GM21529 (cell line): Measurements from ENCODE around the gene ZNF580.
A peak's percentile ranks its signal among the peaks of the same experiment; 100 is the strongest.

Source experiments
- ATAC-seq: cut with Tn5 transposase; IDR thresholded peaks from one replicate; pipeline ENCODE4 v1.9.1; 2021; ENCODE audit not compliant: unreplicated experiment

ZNF580 gene

GRCh38 chr19:55605637-55606470 is 34.9 kb upstream of the ZNF580 start, which contains the start of gene ZNF865:
Gene ZNF865, plus strand, starts transcription at chr19:55605647. Its CDS starts 7,972 bp downstream, at chr19:55613619.
- peak; percentile 1 for ATAC-seq

GRCh38 chr19:55606471-55606787 is 34.4 kb upstream of the ZNF580 start:
- no peak for ATAC-seq

DNA sequence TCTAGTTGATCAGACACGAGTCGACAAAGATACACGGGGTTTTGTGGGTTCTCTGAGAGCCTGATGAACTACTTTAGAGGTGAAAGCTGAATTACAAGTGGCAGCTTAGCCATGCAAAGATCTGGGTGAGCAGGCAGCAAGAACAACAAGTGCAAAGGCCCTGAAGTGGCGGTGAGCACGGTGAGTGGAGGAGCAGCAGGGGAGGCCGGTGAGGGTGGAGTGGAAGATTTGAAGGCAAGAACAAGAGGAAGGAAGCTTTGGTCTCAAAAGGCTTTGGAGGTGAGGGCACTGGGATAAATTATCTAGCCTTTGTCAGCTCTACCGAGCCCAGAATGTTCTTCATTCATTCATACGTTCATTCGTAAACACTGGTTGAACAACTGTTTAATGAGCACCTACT is 34.0 kb upstream of the ZNF580 start:
- ATAC-seq = no peak

DNA sequence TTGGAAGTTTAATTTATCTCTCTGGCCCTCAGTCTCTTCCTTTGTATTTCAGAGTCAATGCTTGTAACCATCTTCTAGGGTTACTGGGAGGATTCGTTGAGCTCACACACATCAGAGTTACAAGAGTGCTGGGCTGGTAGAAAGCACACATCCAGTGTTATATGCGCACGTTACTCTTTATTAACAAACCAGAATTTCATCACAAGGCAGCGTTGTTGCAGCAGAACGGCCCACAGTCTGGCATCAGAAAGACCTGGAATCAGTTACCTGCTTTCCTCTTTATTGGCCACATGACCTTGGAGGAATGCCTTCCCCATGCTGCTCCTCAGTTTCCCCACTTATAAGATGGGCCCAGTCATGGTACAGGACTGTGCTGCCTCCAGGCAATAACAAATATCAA is 31.5 kb upstream of the ZNF580 start:
- ATAC-seq = no peak

DNA sequence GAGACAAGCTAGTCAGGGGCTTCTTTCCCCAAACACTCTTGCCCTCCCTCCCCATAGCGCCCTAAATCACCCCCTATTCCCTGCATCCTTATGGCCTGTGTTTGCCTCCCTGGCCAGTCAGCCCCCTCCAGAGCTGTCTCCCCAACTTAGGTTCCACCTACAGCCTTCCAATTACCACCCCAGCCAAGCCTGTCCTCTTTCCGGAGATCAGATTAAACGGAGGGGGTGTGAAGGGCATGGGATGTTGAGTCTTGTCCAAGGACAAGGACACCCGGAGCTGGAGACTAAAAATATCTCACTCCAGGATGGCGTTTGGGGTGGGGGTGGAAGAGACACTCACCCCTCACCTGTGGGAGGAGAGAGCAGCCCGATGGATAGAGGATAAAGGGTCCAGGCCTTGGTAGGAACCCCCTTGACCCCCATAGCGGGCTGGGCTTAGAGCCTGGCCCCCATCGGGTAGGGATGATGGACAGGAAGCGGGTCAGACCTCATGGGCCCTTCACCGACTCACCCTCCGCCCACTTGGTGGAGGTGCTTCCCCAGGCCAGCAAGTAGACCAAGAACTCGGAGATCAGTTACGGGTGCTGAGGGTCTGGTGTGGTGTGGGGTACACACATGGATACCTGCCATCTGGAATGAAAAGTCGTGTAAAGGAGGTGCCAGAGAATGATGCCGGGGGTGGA is 29.4 kb upstream of the ZNF580 start:
- no peak for ATAC-seq

- ATAC-seq = no peak
These were observed 28.7 kb upstream of the ZNF580 start for GRCh38 chr19:55611983-55612645.

GRCh38 chr19:55613396-55613795 is 27.4 kb upstream of the ZNF580 start:
- ATAC-seq = no peak

- ATAC-seq = no peak
These were observed 26.7 kb upstream of the ZNF580 start for GRCh38 chr19:55613930-55614710.

DNA sequence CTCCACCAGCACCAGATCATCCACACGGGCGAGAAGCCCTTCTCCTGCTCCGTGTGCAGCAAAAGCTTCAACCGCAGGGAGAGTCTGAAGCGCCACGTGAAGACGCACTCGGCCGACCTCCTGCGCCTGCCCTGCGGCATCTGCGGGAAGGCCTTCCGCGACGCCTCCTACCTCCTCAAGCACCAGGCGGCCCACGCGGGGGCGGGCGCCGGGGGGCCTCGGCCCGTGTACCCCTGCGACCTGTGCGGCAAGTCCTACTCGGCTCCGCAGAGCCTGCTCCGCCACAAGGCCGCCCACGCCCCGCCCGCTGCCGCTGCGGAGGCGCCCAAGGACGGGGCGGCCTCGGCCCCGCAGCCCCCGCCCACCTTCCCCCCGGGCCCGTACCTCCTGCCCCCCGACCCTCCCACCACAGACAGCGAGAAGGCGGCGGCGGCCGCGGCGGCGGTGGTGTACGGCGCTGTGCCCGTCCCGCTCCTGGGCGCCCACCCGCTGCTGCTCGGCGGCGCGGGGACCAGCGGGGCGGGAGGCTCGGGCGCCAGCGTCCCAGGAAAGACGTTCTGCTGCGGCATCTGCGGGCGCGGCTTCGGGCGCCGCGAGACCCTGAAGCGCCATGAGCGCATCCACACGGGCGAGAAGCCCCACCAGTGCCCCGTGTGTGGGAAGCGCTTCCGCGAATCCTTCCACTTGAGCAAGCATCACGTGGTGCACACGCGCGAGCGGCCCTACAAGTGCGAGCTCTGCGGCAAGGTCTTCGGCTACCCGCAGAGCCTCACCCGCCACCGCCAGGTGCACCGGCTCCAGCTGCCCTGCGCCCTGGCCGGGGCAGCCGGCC is 25.9 kb upstream of the ZNF580 start:
- no peak for ATAC-seq

GRCh38 chr19:55615543-55616394 is 25.0 kb upstream of the ZNF580 start:
- ATAC-seq = no peak

- ATAC-seq = no peak
These were observed 24.4 kb upstream of the ZNF580 start for GRCh38 chr19:55616395-55616875.

- no peak for ATAC-seq
These were observed 23.4 kb upstream of the ZNF580 start for GRCh38 chr19:55617426-55617825.

GRCh38 chr19:55618426-55618825 is 22.4 kb upstream of the ZNF580 start:
- ATAC-seq = no peak

DNA sequence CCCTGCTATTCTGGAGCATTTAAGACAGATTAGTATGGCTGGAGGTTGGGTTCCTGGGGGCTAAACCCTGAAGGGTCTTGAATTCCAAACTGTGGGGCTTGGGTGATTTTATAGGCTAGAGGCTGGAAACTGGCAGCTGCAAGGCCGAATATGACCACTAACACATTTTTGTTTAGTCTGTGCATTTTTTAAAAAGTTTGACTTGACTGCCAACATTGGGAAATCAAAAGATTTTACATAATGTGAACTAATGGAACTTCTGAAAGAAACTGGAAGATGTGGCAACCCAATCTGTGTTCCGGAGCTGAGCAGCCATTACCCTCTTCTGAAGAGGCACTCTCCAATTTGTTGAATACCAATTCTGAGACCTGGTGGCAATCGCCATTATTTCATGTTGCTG is 21.5 kb upstream of the ZNF580 start:
- no peak for ATAC-seq

DNA sequence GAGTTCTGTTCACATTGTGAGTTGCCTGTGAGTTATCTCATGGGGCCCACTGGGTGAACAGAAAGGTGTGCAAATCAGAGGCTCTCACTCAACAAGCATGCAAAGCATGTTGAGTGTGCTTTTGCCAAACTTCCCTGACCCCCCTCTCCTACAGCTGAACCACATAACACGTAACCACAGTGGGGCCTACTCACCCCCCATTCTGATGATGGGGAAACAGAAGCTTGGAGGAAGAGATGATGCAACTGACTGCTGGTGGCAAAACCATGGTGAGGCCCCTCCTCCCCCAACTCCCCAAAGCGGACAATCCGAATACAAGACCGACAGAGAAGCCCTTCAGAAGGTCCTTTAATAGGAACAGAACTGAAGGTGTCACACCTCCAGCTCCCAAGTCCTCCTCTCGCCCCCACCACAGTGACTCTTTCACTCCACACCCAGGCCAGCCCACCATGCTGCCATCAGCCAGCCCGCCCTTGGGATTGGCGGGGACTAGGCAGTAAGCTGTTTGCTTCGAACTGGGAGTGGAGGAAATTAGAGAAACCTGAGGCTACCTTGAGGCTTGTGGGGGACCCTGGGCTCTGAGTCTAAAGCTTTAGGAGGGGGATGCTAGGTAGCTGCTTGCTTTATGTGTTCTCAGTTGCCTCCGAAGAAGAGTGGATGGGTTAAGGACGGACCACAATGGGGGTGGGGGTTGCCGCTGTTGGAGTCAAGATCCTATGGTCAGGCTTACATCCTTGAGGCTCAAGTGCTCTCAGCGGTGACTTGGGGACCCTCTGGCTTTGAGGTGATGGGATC is 20.2 kb upstream of the ZNF580 start:
- no peak for ATAC-seq

DNA sequence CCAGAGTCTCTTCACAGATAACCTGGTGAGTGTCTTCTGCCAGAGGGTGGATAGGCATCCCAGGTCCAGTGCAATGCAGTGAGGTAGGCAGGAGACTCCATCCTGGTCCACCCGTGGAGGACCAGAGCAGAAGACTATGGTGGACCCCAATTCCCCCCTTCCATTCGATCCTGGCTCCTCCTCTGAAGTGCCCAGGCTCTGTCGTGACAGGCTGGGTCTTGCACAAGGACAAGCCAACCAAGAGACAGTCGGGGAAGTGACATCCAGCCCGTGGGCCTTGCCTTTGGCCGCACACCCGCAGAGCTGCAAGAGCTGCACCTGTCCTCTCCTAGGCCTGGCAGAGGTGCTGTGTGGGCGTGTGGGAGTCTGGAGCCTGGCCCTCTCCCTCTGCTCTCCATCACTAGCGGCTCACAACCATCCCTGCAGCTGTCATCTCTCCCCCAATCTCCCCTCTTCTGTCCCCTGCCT is 19.6 kb upstream of the ZNF580 start:
- ATAC-seq = no peak

DNA sequence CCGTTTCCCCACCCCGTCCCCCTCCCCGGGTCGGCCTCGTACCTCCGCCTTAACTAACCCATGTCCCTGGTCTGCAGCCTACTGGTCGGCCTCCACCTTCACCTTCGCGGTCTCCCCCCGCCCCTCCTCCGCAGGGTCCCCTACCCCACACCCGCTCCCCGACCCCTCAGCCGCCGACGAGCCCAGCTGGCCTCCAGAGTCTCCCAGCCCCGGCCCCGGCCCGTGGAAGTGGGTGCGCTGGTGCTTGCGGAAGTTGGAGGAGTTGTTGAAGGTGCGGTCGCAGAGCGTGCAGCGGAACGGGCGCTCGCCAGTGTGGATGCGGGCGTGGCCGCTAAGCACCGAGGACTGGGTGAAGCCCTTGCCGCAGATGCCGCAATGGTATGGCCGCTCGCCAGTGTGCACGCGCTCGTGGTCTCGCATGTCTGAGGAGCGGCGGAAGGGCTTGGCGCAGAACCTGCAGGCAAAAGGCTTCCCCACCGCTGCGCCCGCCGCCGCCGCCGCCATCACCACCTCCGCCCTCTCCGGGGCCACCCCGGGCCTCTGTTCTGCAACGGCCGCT is 19.1 kb upstream of the ZNF580 start:
- ATAC-seq = no peak
